Measurements from ENCODE around the gene ST6GAL2. TPM values are rescaled to one million over a fixed set of nuclear protein-coding genes. Genes with fewer than 3 reads are reported as not detected.

The ST6GAL2 gene
- total and polyA plus RNA-seq, 12 donors: 0.03 to 0.57 (median 0.13) TPM; not detected in 1

- 67 to 86% (median 73%) methylated on average over 3 of the region's 3 CpGs for WGBS, 4 donors
- Histone ChIP-seq H3K4me1 (replicated peaks in 1 of 2) (no peaks in the 10 kb centered on the region), H3K9me3 (replicated peaks in 1 of 3) (no peaks in the 10 kb centered on the region), H3K27ac (no peak overlapping the region), H3K4me3 (no peak overlapping the region), H3K36me3 (replicated peaks in 1 of 2) (no peaks in the 10 kb centered on the region), H3K27me3 (no peaks in the 10 kb centered on the region)
- no peak for TF ChIP-seq CTCF (IDR thresholded peaks at IDR 0.05)
- TF ChIP-seq POLR2A (IDR thresholded peaks at IDR 0.05): no peak
- DNase-seq: no peak
- intact Hi-C loops (cut with DNase I): no loop called here
These were observed 104.8 kb downstream of the ST6GAL2 start for GRCh38 chr2:106781196-106781595.

GRCh38 chr2:106771811-106772210 is 114.2 kb downstream of the ST6GAL2 start:
- 62 to 80% (median 78%) methylated on average over 3 of the region's 3 CpGs for WGBS, 4 donors
- Histone ChIP-seq H3K27ac (no peak overlapping the region), H3K9me3 (replicated peaks in 1 of 3) (no peaks in the 10 kb centered on the region), H3K4me1 (replicated peaks in 1 of 2) (no peaks in the 10 kb centered on the region), H3K4me3 (no peak overlapping the region), H3K36me3 (replicated peaks in 1 of 2) (no peaks in the 10 kb centered on the region), H3K27me3 (no peaks in the 10 kb centered on the region)
- intact Hi-C loops (cut with DNase I): no loop called here
- no peak for TF ChIP-seq CTCF (IDR thresholded peaks at IDR 0.05)
- TF ChIP-seq POLR2A (IDR thresholded peaks at IDR 0.05): no peak
- DNase-seq: no peak

GRCh38 chr2:106770986-106771385 is 115.0 kb downstream of the ST6GAL2 start:
- no peak overlapping the region for H3K27ac ChIP-seq
- no peak overlapping the region for H3K4me3 ChIP-seq
- intact Hi-C loops (cut with DNase I): no loop called here
- WGBS, 4 donors: 80 to 88% (median 84%) methylated on average over 2 of the region's 2 CpGs
- no peaks in the 10 kb centered on the region for H3K4me1 ChIP-seq (replicated peaks in 1 of 2)
- no peak for TF ChIP-seq POLR2A (IDR thresholded peaks at IDR 0.05)
- TF ChIP-seq CTCF (IDR thresholded peaks at IDR 0.05): no peak
- no peaks in the 10 kb centered on the region for H3K36me3 ChIP-seq (replicated peaks in 1 of 2)
- H3K27me3 ChIP-seq: no peaks in the 10 kb centered on the region
- H3K9me3 ChIP-seq (replicated peaks in 1 of 3): no peaks in the 10 kb centered on the region
- no peak for DNase-seq

- Histone ChIP-seq H3K27me3 (no peaks in the 10 kb centered on the region), H3K4me3 (no peak overlapping the region), H3K36me3 (replicated peaks in 1 of 2) (no peaks in the 10 kb centered on the region), H3K4me1 (replicated peaks in 1 of 2) (no peaks in the 10 kb centered on the region), H3K9me3 (replicated peaks in 1 of 3) (no peaks in the 10 kb centered on the region), H3K27ac (no peak overlapping the region)
- no peak for TF ChIP-seq POLR2A (IDR thresholded peaks at IDR 0.05)
- 37 to 42% (median 41%) methylated on average over 5 of the region's 5 CpGs for WGBS, 4 donors
- intact Hi-C loops (cut with DNase I): no loop called here
- DNase-seq: no peak
These were observed 121.4 kb downstream of the ST6GAL2 start for GRCh38 chr2:106764614-106765013.

- no peaks in the 10 kb centered on the region for H3K4me1 ChIP-seq (replicated peaks in 1 of 2)
- no peaks in the 10 kb centered on the region for H3K36me3 ChIP-seq (replicated peaks in 1 of 2)
- H3K9me3 ChIP-seq (replicated peaks in 1 of 3): no peaks in the 10 kb centered on the region
- H3K27ac ChIP-seq: no peak overlapping the region
- no peak for DNase-seq
- 55 to 78% (median 68%) methylated on average over 2 of the region's 2 CpGs for WGBS, 4 donors
- H3K27me3 ChIP-seq: no peaks in the 10 kb centered on the region
- H3K4me3 ChIP-seq: no peak overlapping the region
- TF ChIP-seq CTCF (IDR thresholded peaks at IDR 0.05) (no peak), POLR2A (IDR thresholded peaks at IDR 0.05) (no peak)
- intact Hi-C loops (cut with DNase I): no loop called here
These were observed 126.0 kb downstream of the ST6GAL2 start for GRCh38 chr2:106759966-106760365.
